Lower leg skin (tissue), 3 donors: ENCODE measurements around the gene TBCD.

Experiments used
- CTCF ChIP-seq, 3 donors: fragments of 450-650 bp; IDR thresholded peaks; one replicate each; pipeline ENCODE4 v1.5.1; 2016; ENCODE audit warnings: antibody characterized with exemption in 3 of 3, mild to moderate bottlenecking in 3 of 3, moderate library complexity in 2 of 3
- POLR2A ChIP-seq, 2 donors: fragments of 450-650 bp; IDR thresholded peaks; one replicate each; pipeline ENCODE4 v1.6.1; 2016 to 2017; ENCODE audit warnings: antibody characterized with exemption in 2 of 2, mild to moderate bottlenecking in 1 of 2, moderate library complexity in 1 of 2

- TF ChIP-seq CTCF (IDR thresholded peaks at IDR 0.05) = no peak
- no peak for TF ChIP-seq POLR2A (IDR thresholded peaks at IDR 0.05)
These were observed 78.4 kb downstream of the TBCD start for GRCh38 chr17:82830249-82830661.
